Esophagus muscularis mucosa (tissue), 4 donors: ENCODE data around the gene TIMP2. TPM values are rescaled to one million over a fixed set of nuclear protein-coding genes. Genes with fewer than 3 reads are reported as not detected.

Source experiments
- DNase-seq: peaks from one replicate; pipeline ENCODE4 v3.0.0-alpha.2; 2017; ENCODE audit errors: extremely low spot score
- H3K27ac ChIP-seq, 4 donors: fragments of 200-600 bp; sonication (generic); replicated peaks in 1 of 4; 1 replicate in 3 of 4; 2 replicates in 1 of 4; pipeline ENCODE4 v1.5.1; 2016 to 2019; ENCODE audit warnings: mild to moderate bottlenecking in 1 of 4
- H3K27me3 ChIP-seq, 4 donors: fragments of 200-600 bp; sonication (generic); one replicate each; pipeline versions ENCODE4 v1.5.1 to v1.6.0; 2016 to 2019
- H3K36me3 ChIP-seq, 4 donors: fragments of 200-600 bp; sonication (generic); one replicate each; pipeline ENCODE4 v1.5.1; 2016 to 2019
- H3K4me1 ChIP-seq, 4 donors: fragments of 200-600 bp; sonication (generic); one replicate each; pipeline ENCODE4 v1.5.1; 2016 to 2019
- H3K4me3 ChIP-seq, 4 donors: fragments of 200-600 bp; sonication (generic); 1 replicate in 2 of 4; 2 replicates in 2 of 4; pipeline ENCODE4 v1.5.1; 2016 to 2019; ENCODE audit warnings: mild to moderate bottlenecking in 4 of 4, moderate library complexity in 1 of 4
- H3K9me3 ChIP-seq, 4 donors: fragments of 200-600 bp; sonication (generic); 1 replicate in 3 of 4; 2 replicates in 1 of 4; pipeline ENCODE4 v1.5.1; 2016 to 2019
- EP300 ChIP-seq: sonication (generic); formaldehyde crosslinking; IDR thresholded peaks from one replicate; pipeline ENCODE4 v1.6.1; 2017; ENCODE audit warnings: antibody characterized with exemption
- POLR2A ChIP-seq: fragments of 450-650 bp; IDR thresholded peaks from one replicate; pipeline ENCODE4 v1.6.1; 2017; ENCODE audit warnings: antibody characterized with exemption, moderate library complexity, mild to moderate bottlenecking, low read depth
- POLR2AphosphoS5 ChIP-seq, 2 donors: sonication (generic); formaldehyde crosslinking; IDR thresholded peaks; one replicate each; pipeline ENCODE4 v1.6.1; 2017; ENCODE audit warnings: antibody characterized with exemption in 2 of 2
- WGBS: methylation state at CpG from one replicate; pipeline ENCODE4 v1.1.5; 2018; 5-methylcytosine and 5-hydroxymethylcytosine counted together
- intact Hi-C: fragments of 100-400 bp; cut with DNase I; formaldehyde crosslinking; loops from one replicate; pipeline ENCODE4 v1.15.1; 2023
- total RNA-seq, 4 donors: library from RNA; depleted of rRNA; stranded (reverse); fragments of >200 nt; gene quantifications; one replicate each; pipeline versions ENCODE4 v1.1.0 to v1.2.1, GENCODE V29; 2016
- TF ChIP-seq, protein P1 (sequence below), 3 experiments: fragments of 200-600 bp in 2 of 3; fragments of 450-650 bp in 1 of 3; sonication (generic) in 2 of 3; IDR thresholded peaks; one replicate each; pipeline ENCODE4 v1.5.1; 2017 to 2019; ENCODE audit warnings: antibody characterized with exemption in 3 of 3, mild to moderate bottlenecking in 2 of 3, moderate library complexity in 1 of 3

Gene TIMP2
- total RNA-seq, 4 donors from 2014 or later, result 177 to 315 (median 229) TPM

DNA sequence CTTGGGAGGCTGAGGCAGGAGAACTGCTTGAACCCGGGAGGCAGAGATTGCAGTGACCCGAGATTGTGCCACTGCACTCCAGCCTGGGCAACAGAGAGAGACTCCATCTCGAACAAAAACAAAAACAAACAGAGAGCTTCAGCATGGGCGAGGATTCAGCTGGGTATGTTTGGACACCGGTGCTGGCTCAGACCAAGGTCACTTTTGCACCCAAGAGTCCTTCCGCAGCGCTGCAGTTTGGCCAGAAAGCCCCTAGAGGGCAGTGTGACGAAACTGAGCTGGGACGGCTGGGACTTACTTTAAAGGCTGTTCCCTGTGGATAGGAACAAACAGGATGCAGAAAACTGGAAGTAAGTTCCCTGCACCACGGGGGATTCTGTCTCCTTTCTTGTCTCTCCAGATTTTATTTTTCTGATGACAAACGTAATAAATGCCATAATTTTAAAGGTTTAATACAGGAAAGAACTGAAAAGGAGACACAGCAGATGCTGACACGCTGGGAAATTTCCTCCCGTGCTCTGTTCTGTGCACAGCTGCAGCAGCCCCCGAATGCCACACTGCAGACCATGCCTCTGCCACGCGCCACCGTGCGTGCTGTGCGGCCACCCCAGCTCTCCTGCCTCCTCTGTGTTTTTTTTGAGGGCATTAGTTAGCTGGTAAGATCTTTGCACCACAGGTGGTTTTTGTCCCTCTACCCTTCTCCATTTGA is 59.4 kb downstream of the TIMP2 start:
- peak; percentile 96 for DNase-seq
- Histone ChIP-seq H3K27me3 (no peaks in the 10 kb centered on the region), H3K4me3 (peak overlapping the region in 3 of 4 donors; percentile 20 to 34 (median 21)), H3K4me1 (peaks cover 16 to 56% (median 50%) of the 10 kb centered on the region in 4 donors), H3K36me3 (peaks cover 25 to 55% (median 45%) of the 10 kb centered on the region in 4 donors), H3K27ac (peak overlapping the region; percentile 38 to 61 (median 59)), H3K9me3 (no peaks in the 10 kb centered on the region)
- WGBS, result 21% methylated on average over 19 of the region's 19 CpGs
- intact Hi-C loops, result loop anchor here (1.0 to 5.0 kb wide), 2 partner anchors 51 to 106 kb away; no protein-coding TSS in a partner anchor
- TF ChIP-seq, protein P1, sequence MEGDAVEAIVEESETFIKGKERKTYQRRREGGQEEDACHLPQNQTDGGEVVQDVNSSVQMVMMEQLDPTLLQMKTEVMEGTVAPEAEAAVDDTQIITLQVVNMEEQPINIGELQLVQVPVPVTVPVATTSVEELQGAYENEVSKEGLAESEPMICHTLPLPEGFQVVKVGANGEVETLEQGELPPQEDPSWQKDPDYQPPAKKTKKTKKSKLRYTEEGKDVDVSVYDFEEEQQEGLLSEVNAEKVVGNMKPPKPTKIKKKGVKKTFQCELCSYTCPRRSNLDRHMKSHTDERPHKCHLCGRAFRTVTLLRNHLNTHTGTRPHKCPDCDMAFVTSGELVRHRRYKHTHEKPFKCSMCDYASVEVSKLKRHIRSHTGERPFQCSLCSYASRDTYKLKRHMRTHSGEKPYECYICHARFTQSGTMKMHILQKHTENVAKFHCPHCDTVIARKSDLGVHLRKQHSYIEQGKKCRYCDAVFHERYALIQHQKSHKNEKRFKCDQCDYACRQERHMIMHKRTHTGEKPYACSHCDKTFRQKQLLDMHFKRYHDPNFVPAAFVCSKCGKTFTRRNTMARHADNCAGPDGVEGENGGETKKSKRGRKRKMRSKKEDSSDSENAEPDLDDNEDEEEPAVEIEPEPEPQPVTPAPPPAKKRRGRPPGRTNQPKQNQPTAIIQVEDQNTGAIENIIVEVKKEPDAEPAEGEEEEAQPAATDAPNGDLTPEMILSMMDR (IDR thresholded peaks at IDR 0.05), result peak; percentile 86 to 97 (median 94)
- TF ChIP-seq POLR2A (no peak), EP300 (no peak), POLR2AphosphoS5 (IDR thresholded peaks at IDR 0.05) (peak; percentile 62 to 75)

DNA sequence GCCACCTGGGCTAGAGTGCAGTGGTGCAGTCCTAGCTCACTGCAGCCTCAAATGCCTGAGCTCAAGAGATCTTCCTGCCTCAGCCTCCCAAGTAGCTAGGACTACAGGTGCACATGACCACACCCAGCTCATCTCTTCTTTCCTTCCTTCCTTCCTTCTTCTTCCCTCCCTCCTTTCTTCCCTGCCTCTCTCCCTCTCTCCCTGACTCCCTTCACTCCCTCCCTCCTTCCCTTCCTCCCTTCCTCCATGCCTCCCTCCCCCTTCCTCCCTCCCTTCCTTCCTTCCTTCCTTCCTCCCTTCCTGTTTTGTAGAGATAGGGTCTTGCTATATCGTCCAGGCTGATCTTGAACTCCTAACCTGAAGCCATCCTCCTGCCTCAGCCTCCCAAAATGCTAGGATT is 61.1 kb downstream of the TIMP2 start:
- 81% methylated on average over 1 of the region's 1 CpG for WGBS
- DNase-seq, result no peak
- no peak for TF ChIP-seq POLR2A
- TF ChIP-seq POLR2AphosphoS5 (IDR thresholded peaks at IDR 0.05), result no peak
- TF ChIP-seq EP300, result no peak
- TF ChIP-seq, protein P1 (IDR thresholded peaks at IDR 0.05), result no peak
- Histone ChIP-seq H3K9me3 (no peaks in the 10 kb centered on the region), H3K27ac (peak overlapping the region in 3 of 4 donors; percentile 53 to 83 (median 80)), H3K36me3 (peaks cover 10 to 46% (median 35%) of the 10 kb centered on the region in 4 donors), H3K27me3 (no peaks in the 10 kb centered on the region), H3K4me3 (no peak overlapping the region), H3K4me1 (peaks cover 16 to 56% (median 50%) of the 10 kb centered on the region in 4 donors)
- intact Hi-C loops, result no loop called here

DNA sequence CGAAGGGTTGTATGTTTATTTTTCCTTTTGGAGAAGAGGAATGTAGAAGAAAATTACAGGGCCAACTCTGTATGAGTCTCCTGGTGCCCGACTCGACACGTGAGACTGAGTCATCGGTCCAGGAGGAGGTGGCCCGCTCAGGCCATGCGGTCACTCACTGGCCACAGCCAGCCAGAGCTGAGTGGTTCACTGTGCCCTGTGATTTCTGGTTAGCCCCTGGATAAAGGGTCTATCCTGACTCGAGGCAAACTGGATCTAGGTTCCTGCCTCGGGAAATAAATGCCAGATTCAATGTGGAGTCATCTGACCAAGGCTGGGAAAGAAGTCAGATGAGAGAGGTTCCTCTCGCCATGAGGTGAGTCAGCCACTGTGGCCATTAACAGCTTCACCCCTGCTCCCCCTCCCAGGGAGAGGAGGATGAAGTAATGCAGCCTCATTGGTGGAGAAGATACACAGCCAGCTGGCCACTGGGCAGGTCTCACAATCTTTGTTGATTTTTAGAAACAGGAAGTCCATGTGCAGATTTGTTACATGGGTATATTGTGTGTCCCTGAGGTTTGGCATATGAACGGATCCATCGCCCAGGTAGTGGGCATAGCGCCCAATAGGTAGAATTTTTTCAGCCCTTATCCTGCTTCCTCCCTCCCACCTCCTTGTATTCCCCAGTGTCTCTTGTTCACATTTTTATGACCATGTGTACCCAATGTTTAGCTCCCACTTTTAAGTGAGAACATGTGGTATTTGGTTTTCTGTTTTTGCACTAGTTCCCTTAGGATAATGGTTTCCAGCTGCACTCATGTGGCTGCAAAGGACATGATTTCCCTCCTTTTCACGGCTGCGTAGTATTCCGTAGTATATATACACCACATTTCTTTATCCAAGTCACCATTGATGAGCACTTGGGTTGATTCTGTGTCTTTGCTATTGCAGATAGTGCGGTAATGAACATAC is 62.8 kb downstream of the TIMP2 start:
- no peaks in the 10 kb centered on the region for H3K27me3 ChIP-seq
- H3K4me3 ChIP-seq, result no peak overlapping the region
- H3K4me1 ChIP-seq, result peaks cover 16 to 46% (median 42%) of the 10 kb centered on the region in 4 donors
- H3K36me3 ChIP-seq, result peaks cover 1 to 46% (median 25%) of the 10 kb centered on the region in 4 donors
- no peaks in the 10 kb centered on the region for H3K9me3 ChIP-seq
- TF ChIP-seq POLR2A (peak; percentile 13), POLR2AphosphoS5 (IDR thresholded peaks at IDR 0.05) (peak; percentile 75 to 77), EP300 (no peak)
- 47% methylated on average over 16 of the region's 17 CpGs for WGBS
- intact Hi-C loops, result no loop called here
- peak; percentile 97 for DNase-seq
- H3K27ac ChIP-seq, result peak overlapping the region; percentile 80 to 87 (median 82)

DNA sequence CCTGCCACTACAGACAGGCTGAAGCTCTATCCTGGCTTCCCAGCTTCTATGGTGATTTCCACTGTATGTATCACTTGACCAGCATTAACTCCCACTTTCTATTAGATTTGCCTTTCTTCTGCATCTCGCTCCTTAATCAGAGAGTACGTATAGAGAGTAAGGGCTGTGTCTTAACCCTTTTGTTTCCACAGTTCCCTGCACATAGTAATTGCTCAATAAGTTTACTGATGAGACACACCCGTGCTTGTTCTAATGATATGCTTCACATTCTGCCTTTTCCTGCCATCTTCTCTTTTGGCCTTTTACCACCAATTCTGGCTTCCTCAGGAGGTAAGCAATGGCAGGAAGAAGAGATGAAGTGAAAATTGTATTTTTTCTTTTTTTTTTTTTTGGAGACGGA is 64.0 kb downstream of the TIMP2 start:
- no peak for DNase-seq
- H3K4me1 ChIP-seq, result peaks cover 15 to 35% (median 31%) of the 10 kb centered on the region in 4 donors
- 89% methylated on average over 4 of the region's 4 CpGs for WGBS
- H3K27ac ChIP-seq, result peak overlapping the region; percentile 80 to 87 (median 82)
- no peak for TF ChIP-seq EP300
- no peak for TF ChIP-seq POLR2AphosphoS5 (IDR thresholded peaks at IDR 0.05)
- TF ChIP-seq, protein P1 (IDR thresholded peaks at IDR 0.05), result no peak
- TF ChIP-seq POLR2A, result no peak
- no peaks in the 10 kb centered on the region for H3K27me3 ChIP-seq
- H3K36me3 ChIP-seq, result peaks cover 12 to 50% (median 28%) of the 10 kb centered on the region in 4 donors
- intact Hi-C loops, result no loop called here
- H3K4me3 ChIP-seq, result no peak overlapping the region
- H3K9me3 ChIP-seq, result no peaks in the 10 kb centered on the region
